Stimulated activated CD8-positive, alpha-beta memory T cell treated with anti-CD3 and anti-CD28 coated beads, Interleukin-15, amount 100 ng/mL, for 4 hours (primary cell): ENCODE results near the gene DEPDC7.

Source experiments
- DNase-seq, 2 donors: peaks; one replicate each; pipeline ENCODE4 v3.0.0-alpha.2; 2020; ENCODE audit warnings: low read depth in 2 of 2

Gene DEPDC7

DNA sequence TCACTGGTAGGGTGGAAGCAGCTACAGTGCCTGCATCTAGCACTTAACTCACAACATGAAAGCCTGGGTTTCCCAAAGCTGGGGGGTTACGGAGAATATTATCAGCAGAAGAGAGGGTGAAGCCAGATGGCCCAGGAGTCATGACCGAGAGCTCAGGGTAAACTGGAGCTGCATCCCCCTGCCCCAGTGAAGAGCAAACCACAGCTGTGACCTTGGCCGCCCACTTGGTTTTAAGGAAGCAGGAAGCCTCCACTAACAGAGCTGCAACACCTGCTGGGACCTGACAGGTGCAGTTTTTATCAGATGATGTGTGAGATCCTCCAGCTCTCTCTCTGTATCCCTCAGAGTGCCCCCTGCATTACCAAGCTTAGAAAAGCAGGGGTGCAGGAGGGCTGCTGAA lies 44.6 kb downstream of the DEPDC7 start:
- no peak for DNase-seq

DNA sequence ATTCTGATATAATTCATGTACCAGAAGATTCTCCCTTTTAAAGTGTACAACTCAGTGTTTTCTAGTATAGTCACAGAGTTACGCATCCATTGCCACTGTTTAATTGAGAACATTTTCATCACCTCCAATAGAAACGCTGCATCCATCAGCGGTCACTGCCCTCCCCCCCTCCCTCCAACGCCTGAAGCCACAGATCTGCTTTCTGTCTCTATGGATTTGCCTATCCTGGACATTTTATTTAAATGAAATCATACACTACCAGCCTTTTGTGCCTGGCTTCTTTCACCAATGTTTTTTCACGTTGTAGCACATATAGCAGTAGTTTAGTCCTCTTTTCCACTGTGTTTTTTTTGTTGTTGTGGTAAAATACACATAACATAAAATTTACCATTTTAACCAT lies 46.5 kb downstream of the DEPDC7 start:
- no peak for DNase-seq

DNA sequence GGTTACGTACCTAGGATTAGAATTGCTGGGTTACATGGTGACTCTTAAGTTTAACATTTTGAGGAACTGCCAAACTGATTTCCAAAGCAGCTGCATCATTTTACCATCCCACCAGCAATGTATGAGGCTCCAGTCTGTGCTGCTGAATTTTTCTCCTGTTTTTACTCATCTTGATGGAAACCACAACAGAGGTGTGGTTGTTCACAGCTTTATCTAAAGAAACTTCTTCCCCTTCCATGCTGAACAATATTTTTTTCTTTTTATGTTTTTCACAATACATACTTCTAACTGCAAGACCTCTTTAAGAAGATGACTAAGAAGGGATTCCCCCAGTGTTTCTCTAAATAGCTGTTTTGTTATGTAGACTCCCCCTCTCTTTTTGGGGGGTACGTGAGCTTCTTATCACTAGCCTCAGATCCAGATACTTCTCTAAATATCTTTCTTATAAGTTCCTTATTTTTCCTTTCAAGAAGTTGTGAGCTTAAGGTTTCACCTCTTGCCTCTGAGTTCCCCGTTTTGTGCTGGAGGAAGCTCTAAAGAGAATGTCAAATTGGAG lies 47.7 kb downstream of the DEPDC7 start:
- no peak for DNase-seq

DNA sequence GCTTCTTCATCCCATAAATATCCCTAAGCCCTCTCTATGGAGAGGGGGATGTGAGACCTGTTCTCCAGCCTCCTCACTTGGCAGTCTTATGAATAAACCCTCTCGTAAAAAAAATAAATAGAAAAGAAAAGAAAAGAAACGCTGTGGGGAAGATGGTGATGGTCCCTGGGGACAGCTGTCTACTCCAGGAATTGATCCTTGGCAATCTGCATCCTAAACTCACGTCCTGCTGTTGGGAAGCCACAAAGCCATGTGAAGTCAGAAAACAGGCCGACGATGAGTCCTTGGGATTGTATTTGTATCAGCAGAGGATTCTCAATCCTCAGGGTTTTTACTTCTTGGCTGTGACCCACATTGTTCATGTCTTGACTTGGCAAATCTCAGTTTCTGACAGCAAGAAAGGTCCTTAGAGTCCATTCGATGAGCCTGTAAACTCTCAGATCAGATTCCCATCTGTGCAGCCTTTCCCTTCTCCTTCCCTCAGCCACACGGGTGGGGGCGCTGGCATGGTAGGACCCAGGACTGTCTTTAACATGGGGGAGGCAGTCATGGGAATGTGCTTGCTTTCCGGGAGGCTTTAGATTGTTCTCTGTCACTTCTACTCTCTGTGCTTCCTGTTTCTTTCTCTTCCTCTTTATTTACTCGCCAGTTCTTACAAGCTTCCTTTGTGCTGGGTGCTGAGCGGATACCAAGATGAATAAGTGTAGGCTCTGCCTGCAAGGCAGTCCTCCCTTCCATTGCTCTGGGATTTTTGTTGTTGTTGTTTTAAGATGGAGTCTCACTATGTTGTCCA lies 48.6 kb downstream of the DEPDC7 start:
- no peak for DNase-seq

DNA sequence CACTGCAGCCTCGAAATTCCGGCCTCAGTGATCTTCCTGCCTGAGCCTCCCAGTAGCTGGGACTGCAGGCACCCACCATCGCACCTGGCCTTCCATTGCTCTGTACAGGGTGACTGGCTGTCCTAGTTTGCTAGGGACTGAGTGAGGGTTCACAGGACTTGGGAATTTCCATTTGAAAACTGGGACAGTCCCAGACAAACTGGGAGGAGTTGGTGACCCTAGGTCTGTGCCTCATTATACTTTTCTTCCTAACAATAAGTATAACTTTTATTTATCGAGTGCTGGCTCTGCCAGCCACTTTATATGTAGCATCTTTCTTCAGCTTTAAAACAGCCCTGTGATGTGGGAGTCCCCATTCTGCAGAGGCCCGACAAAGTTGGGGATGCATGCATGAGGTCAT lies 49.2 kb downstream of the DEPDC7 start:
- no peak for DNase-seq

DNA sequence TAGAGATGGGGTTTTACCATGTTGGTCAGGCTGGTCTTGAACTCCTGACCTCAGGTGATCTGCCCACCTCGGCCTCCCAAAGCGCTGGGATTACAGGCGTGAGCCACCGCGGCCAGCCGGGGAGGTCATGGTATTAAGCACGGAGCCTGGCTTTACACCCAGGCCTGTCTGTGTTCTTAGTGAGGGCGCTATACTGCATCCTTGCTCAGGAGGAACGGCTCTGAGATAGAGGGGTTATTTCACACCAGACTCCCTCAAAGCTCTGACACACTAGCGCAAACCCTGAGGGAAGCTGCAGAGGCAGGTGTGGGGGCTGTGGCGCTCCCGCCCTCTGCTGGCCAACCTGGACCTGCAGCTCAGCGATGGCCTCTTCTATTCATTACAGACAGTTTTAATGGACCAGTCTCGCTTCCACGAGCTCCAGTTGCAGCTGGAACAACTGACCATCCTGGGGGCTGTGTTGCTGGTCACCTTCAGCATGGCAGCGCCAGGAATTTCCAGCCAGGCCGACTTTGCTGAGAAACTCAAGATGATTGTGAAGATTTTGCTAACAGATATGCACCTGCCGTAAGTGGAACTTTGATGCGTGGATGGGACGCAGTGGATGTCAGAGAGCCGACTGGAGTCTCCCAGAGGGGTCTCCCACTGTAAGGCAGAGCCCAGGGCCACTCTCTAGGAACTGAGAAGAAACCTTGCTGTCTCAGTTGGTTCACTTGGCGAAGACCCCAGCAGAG lies 49.9 kb downstream of the DEPDC7 start:
- peak; percentile 37 to 44 for DNase-seq

DNA sequence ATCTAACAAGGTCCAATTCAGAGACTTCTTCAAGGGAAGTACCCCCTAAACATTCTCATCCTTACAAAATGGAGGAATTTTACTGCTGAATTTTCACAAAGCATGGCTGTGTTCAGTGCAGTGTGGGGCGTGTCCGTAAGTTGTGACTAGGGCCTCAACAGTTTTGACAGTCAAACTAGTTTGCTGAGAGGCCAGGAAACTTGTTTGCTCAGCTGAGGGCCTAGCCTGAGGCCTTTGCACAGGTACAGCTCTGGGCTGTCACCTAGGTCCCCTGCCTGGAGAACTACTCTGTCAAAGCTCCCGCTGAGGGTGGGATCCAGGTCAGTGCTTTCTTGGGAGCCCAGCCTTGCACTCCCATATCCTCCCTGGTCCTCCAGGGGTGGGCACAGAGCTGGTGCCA lies 51.6 kb downstream of the DEPDC7 start:
- DNase-seq = no peak

DNA sequence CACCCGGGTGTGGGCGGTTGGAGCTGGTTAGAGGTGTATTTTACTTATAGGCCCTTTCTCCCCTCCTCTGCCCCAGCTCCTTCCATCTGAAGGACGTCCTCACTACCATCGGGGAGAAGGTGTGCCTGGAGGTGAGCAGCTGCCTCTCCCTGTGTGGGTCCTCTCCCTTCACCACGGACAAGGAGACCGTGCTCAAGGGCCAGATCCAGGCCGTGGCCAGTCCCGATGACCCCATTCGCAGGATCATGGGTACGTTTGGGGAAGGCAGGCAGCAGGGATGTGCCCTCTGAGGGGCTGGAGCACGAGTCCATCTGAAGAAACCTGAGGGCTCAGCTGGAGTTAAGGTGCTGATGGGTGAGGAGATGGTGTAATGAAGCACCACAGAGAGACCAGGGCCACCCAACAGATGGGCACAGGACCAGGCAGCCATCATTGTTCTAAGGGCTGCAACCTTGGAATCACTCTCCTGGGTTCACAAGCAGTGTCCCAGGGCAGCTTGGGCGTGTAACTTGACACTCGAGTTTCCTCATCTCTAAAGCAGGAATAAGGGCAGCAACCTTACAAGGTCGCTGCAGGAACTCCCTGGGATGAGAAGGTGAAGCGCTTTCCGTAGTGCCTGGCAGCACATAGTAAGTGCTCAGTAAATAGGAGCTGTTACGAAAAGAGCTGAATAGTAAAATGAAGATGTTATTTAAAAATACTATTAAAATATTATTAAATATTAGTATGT lies 53.1 kb downstream of the DEPDC7 start:
- no peak for DNase-seq

DNA sequence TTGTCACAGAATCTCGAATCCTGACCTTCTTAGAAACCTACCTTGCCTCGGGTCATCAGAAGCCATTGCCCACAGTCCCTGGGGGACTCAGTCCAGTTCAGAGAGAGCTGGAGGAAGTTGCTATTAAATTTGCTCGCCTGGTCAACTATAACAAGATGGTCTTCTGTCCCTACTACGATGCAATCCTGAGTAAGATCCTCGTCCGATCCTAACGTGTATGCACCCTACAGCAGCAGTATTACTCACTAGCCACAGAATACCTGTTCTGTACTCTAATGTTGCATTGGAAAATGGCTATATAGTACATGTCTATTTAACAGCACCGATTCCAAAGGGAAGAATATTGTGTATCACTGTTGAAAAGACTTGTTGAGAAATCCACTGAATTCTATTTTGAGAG lies 56.8 kb downstream of the DEPDC7 start:
- no peak for DNase-seq
